WI38 (cell line): Measurements from ENCODE around the gene COL15A1.

Source experiments
- H3K4me3 ChIP-seq: 2 replicates; pipeline ENCODE4 v1.5.1; 2011; ENCODE audit warnings: low read depth, mild to moderate bottlenecking, control low read depth, low read length
- CTCF ChIP-seq: IDR thresholded peaks from 2 replicates; pipeline ENCODE4 v1.5.1; 2012; ENCODE audit warnings: low read depth, mild to moderate bottlenecking, control low read depth, low read length

The COL15A1 gene

GRCh38 chr9:98992885-98993569 lies 49.3 kb downstream of the COL15A1 start:
- TF ChIP-seq CTCF = no peak

GRCh38 chr9:98993570-98993945 lies 49.9 kb downstream of the COL15A1 start:
- no peak overlapping the region for H3K4me3 ChIP-seq
- TF ChIP-seq CTCF = no peak

More at GRCh38 chr9:98992885-98993569, 49.3 kb downstream of the COL15A1 start:
- no peak overlapping the region for H3K4me3 ChIP-seq

- no peak for TF ChIP-seq CTCF
- H3K4me3 ChIP-seq = no peak overlapping the region
These were observed 50.7 kb downstream of the COL15A1 start for GRCh38 chr9:98994172-98995058.

- H3K4me3 ChIP-seq = no peak overlapping the region
- no peak for TF ChIP-seq CTCF
These were observed 51.5 kb downstream of the COL15A1 start for GRCh38 chr9:98995059-98995671.

GRCh38 chr9:98995971-98996504 lies 52.3 kb downstream of the COL15A1 start:
- H3K4me3 ChIP-seq = no peak overlapping the region
- TF ChIP-seq CTCF = no peak

GRCh38 chr9:98997604-98998003 lies 53.9 kb downstream of the COL15A1 start:
- TF ChIP-seq CTCF = no peak
- H3K4me3 ChIP-seq = no peak overlapping the region
